HG02885 (cell line): ENCODE data around the gene TAS1R3.
"Not testable (repeated sequence)": the region's sequence is repeated elsewhere in the genome, so short reads cannot be mapped to it uniquely, and the experiment has no call there.

Experiments used
- ATAC-seq: cut with Tn5 transposase; IDR thresholded peaks from one replicate; pipeline ENCODE4 v1.9.1; 2021; ENCODE audit warnings: mild to moderate bottlenecking; ENCODE audit not compliant: unreplicated experiment, poor library complexity

TAS1R3 gene

DNA sequence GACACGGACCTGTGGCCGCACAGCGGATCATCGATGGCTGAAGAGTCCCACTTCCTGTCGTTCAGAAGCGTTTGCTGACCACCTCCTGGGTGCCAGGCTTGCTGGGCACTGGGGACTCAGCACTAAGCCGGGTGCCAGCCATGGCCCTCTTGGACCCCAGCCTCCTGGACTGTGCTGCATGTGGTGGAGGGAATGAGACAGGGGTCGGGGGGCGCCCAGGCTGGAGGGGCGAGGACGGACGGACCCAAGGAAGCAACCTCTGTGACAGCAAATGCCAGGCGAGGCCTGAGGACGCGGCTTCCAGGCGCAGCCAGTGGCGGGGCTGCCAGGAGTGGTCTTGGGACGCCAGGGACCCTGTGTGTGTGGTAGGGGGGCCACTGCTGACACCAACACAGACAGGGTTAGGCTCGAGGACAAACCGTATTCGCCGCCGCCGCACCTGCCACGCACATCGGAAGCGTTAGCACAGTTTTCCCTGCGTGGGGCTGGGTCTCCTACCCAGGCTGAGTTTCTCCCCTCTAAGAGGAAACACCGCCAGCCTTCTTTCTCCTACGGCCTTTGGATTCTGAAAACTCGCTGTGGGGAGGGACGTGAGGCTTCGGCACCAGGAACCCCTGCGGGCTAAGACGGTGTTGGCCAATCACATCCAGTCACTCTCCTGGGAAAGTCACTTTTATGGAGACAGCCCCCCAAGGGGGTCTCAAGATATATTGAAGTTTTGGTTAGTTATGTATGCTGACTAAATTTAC lies 30.3 kb downstream of the TAS1R3 start:
- no peak for ATAC-seq

DNA sequence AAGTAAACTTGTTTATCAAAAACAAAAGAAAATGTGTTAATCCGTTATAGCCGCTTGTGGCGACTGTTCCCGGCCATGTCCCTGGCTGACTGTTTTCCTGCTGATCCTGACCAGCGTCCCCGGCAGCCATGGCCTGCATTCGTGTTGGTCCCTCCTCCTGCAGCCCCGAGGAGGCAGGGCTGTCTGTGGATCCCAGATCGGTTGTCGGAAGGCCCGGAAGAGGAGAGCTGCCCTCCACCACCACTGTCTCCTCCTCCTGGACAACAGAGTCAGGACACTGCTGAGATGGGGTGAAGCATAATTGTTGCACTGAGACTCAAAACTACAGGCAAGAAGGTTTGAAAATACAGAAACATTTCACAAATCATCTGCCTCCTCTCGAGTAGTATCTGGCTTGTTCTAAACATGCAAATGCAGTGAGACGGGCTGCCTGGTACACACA lies 30.9 kb downstream of the TAS1R3 start:
- no peak for ATAC-seq

DNA sequence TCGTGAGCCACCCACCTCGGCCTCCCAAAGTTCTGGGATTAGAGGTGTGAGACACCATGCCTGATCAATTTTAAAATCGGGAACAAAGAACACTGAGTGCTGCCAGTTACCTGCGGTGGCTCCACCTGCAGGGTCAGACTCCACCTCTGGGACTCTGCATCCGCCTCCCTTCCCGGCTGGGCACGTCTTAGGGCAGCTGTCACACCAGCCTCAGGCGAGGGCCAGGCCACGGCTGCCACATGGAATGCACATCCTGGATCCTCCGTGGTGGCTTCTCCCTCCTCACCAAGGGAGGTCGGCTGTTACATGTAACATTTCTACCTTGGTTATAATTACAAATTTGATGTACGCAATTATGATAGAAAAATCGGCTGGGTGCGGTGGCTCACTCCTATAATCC lies 33.2 kb downstream of the TAS1R3 start:
- no peak for ATAC-seq

DNA sequence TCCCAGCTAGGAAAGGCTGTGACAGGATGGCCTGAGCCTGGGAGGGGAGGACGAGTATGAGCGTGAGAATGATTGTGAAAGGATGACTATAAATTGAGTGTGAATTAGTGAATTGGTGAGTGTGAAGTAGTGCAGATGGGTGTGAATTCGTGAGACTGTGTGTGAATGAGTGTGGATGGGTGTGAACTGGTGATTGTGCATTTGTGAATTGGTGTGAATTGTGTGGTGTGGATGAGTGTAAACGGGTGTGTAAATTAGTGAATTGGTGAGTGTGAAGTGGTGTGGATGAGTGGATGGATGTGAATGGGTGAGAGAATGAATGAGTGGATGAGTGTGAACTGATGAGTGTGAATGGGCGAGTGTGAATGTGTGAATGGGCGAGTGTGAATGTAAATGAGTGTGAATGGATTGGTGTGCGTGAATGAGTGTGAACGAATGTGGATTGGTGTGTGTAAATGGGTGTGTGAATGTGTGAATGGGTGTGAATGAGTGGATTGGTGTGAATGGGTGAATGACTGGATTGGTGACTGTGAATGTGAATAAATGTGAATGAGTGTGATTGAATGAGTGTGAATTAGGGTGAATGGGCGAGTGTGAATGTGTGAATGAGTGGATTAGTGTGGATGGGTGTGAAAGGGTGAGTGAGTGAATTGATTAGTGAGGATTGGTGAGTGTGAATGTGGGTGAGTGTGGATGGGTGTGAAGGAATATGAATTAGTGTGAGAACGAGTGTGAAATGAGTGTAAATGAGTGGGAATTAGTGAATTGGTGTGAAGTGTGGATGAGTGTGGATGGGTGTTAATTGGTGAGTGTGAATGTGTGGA lies 35.0 kb downstream of the TAS1R3 start:
- ATAC-seq: no peak

DNA sequence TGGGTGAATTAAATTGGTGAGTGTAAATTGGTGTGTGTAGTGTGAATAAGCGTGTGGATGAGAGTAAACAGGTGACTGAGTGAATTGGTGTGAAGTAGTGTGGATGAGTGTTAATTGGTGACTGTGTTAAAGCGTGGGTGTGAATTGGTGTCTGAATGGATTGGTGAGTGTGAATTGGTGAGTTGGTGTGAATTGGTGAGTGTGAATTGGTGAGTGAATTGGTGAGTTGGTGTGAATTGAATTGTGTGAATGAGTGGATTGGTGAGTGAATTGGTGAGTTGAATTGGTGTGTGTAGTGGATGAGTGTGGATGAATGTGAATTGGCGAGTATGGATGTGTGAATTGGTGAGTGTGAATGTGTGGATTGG lies 35.6 kb downstream of the TAS1R3 start:
- no peak for ATAC-seq

DNA sequence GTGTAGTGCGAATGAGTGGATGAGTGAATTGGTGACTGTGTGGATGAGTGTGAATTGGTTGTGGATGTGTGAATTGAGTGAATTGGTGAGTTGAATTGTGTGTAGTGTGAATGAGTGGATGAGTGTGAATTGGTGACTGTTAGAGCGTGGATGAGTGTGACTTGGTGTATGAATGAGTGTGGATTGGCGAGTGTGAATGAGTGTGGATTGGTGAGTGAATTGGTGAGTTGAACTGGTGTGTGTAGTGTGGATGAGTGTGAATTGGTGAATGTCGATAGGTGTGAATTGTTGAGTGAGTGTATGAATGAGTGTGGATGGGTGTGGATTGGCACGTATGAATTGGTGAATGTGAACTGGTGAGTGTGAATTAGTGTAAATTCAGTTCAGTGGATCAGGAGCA lies 36.2 kb downstream of the TAS1R3 start:
- no peak for ATAC-seq

DNA sequence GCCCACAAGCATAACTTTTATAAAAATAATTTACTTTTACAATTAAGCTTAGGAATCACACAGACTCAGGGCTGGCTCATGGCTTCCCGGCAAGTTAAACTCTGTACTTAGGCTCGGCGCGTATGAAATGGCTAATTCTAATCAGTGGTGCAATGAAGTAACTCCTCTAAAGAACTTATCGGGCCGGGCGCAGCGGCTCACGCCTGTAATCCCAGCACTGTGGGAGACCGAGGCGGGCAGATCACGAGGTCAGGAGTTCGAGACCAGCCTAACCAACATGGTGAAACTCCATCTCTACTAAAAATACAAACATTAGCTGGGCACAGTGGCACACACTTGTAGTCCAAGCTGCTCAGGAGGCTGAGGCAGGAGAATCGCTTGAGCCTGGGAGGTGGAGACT lies 39.0 kb downstream of the TAS1R3 start:
- not testable (repeated sequence) for ATAC-seq

DNA sequence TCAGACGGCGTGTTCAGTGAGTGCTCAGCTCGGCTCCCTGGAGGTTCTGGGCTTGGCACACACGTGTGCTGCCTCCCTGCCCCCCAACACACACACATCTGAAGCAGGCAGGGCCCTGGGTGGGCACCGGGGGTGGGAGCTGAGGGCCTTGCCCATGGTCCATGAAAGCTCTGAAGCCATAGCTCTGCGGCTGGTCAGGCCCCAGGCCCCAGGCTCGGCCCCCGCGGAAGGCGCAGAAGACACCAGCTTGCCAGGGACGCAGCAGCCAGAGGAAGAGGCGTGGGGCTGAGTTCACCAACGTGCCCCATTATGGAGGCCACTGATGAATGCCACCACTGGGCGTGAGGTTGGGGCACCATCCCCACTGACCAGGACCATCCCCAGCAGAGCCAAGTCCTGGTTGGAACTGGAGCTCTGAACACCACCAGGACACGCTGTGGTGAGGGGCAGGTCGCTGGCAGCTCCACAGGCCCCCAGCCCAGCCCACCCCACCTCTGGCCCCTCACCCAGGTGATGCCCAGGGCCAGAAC lies 39.8 kb downstream of the TAS1R3 start:
- ATAC-seq: no peak

DNA sequence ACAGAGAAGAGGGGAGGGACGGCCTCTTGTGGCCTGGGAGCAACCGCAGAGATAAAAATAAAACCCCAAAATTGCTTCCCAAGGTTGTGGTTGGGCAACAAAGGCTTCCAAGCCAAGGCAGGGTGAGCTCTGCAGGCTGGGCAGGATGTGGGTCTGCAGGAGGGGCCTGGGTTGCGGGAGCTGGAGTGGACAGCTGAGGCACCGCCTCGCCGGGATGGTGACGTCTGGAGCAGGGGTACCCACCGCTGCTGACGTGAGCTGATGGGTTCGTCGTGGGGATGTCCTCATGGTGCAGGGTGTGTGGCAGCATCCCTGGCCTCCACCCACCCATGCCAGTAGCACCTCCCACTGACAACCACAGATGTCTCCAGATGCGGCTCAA lies 40.3 kb downstream of the TAS1R3 start:
- ATAC-seq: no peak

DNA sequence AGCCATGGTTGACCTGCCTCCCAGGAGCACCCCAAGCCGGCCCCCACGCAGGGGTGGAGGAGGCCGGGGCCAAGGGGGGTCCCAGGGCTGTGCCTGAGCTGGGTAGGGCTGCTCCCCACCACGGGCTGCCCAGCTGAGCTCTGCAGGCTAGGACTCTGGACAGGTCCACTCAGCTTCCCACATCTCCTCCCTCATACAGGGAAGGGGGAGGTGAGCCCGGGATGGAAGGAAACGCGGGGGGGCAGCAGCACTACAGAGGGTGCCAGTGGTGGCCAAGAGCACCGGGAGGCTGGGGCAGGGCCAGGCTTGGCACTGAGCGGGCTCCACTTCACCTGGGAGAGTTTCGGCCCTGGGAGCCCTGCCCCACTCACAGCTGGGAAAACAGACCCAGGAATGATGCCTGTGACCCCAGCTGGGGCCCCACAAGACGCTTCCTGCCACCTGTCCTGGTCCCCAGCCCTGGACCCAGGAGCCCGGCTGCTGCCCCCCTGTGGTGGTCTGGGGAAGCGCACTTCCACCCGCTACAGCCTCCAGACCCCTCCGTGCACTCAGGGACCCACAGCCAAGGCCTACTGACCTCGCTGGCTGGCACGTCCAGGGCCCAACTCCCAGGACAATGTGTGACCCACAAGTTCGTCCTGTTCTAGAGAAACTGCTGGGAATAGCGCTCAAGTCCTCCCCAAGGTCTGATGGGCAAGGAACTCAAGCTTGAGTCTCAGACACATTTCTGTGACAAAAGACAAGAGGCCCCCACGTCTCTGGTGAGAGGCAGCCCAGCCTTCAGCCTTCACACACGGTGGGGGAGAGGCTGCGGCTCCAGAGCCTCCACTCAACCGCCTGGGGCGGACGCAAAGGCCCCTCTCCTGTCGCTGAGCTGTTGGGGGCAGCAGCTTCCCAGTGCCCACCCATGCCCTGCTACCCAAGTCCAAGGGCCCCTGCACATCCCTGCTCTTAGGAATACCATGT lies 40.9 kb downstream of the TAS1R3 start:
- ATAC-seq: no peak

DNA sequence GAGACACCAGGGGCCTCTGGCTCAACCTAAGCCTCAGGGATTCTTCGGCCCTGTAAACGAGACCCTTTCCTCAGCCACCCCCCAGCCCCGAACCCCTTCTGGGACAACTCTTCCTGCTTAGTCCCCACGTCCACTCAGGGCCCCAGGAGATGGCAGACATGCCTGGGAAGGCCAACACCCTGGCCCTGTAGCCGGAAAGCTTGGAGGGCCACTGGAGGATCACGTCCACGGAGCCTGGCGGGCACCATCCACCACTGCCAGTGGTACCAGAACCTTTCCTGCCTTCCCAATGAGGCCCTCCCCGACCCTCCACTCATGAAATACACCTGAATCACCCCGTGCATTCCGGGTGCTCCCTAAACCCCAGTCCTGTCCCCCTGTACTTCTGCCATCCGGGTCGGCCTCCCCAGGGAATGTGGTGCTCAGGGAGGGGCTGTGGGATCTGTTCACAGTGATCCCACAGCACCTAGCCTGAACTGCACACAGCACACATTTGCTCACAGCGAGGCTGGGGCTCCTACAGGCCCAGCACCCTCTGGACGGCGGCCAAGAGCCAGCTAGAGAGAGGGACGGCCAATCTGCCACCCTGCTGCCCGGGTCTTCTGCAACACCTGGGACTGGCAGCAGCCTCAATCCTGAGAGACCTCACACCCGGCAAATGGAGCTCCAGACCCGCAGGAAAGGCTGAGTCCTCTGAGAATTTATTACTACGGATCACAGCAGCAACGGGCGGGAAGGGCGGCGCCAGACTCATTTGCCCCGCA lies 42.2 kb downstream of the TAS1R3 start:
- ATAC-seq: no peak

DNA sequence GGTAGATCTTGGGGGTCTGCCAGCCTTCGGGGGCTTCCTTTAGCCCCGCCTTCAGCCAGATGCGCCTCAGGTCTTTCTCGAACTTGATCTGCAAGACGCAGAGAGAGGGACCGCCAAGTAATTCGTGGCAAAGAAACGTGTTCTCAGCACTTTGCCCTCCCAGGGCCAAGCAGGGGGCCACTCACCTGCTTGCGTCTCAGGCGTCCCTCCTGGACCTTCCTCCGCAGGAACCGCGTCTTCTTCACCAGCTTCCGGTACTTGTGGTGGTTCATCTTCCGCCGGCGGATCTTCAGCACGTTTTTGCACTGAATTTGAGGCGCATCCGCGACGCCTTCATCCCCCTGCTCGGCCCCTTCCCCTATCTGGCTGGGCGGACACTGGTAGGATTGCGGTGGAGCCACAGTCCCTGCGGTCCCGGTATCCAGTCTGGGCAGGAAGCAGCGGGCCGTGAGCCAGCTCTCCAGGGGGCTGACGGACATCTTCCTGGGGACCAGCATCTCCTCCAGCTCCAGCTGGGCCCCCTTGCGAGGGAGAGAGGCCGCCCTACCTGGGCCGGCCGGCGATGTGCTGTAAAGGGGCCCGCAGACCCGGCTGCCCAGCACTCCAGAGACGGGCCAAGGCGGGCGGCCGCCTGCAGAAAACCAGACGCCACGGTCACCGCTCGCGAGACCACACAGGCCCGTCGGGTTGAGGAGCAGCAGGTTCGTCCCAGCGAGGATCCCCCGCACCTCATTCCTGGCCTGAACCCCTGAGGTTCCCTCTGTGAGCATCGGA lies 42.9 kb downstream of the TAS1R3 start:
- ATAC-seq: no peak

DNA sequence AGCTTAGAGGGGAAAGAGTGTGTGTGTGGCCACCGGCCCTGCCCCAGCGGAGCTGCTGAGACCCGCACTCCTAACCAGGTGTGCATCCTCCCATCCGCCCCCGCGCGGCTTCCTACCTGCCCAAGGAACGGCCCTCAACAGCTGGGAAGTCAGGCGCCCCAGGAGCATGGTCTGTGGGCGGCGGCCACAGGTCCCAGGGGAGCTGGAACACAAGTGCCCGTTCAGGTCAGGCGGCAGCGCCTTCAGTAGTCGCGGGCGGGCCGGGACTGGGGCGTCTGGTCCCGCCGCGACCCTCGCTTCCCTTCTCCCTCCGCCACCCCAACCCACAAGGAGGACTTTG lies 43.5 kb downstream of the TAS1R3 start:
- ATAC-seq: peak; percentile 2

DNA sequence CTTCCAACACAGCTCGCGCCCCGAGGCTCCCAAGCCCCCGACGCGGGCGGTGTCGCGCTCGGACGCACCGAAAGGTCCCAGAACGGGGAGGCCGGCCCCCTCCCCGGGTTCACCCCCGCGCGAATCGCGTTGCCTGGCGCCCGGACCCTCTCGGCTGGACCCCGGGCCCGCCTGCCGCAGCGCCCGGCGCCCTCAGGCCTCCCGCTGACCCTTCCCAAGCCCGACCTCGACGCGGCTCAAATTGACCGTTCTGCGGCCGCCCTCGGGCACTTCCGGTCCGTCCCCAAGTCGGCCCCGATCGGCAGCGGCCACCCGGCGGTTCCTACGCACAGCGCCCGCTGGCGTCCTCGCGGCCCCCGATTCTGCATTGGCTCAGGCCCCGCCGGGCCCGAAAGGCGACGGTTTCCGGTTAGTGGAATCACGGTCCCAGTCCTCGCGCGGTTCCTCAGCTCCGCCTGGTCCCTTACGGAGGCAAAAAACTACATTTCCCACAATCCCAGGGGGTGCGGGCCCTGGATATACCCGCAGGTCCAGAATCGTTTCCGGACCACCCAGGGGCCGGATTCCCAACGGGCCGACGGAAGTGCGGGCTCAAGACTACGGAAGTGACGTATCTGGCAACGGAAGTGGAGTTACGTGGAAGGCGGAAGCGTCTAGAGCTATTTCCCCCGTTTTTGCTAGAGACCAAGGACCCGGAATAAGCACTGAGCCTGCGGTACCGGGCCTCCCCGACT lies 44.0 kb downstream of the TAS1R3 start, which contains the start of gene AURKAIP1:
AURKAIP1 (minus strand) TSS at position 279 of the 734 bp plus-strand sequence. CDS start 451 bp downstream, outside the sequence.
- peak; percentile 86 for ATAC-seq

DNA sequence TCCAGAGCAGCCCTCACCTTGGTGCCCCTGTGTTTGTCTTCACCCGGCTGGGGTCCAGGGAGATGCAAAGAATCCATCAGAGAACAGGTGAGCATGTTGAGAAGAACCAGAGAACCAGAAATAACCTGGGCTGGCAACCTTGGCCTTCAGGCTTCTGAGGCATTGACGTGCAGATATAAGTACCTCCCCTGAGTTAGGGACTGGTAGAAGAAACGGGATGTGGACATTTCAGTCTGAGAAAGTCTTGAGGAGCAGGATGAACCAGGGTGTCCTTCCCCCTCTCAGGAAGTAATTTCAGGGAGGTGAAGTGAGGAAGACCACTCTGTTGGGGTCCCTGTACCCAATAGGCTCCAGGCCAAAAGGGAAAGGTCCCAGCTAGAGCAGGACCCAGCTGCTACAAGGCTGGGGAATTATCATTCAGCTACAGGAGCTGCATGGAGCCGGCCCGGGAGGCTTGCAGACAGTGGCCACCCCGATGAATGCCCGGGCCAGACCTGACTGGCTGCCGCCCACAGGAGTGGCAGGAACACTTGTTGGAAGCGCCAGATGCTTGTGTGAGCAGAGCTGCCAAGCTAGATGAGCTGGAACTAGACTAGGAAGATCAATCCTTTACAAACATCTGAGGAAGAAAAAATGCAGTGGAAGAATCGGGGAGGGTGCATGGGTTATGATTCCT lies 45.6 kb downstream of the TAS1R3 start:
- no peak for ATAC-seq

DNA sequence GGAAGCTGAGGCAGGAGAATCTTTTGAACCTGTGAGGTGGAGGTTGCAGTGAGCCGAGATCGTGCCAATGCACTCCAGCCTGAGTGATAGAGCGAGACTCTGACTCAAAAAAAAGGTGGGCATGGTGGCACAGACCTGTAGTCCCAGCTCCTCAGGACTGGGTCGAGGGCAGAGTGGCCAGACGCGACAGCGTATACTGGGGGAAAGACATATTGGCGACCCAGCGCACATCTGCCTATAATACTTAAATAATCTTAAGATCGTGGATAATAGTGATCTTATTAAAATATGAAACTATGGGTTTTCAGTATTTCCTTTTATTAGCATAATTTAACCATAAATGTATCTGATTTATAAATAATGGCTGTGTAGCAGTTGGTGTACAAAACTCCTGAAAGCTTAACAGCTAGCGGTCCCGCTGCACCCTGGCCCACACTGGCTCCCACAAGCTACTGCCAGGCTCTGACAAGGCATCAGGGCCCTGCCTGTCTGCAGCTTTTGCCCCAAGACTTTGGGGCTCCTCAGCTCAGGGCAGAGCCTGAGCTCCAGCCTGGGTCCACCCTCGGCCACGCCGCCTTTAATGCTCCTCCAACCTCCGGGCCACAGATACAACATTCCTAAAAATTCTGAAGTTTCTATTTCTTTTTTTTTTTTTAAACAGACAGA lies 46.6 kb downstream of the TAS1R3 start:
- ATAC-seq: no peak

DNA sequence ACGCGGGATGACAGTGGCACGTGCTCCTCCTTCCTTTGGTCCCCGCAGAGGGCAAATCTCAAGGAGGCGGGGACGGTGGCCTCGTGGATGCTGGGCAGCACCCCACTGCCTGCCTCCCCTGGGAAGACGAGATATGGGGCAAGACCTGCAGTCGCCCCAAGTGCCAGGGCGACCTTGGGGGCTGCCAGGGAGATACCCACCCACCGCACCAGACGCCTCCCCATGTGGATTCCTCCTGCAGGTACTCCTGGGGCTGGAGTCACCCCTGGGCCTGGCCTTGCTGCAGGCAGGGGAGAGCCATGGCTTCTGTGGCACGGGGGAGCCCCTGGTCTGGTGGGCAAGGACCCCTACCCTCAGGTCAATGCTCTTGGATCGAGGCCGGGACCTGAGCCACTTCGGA lies 49.8 kb downstream of the TAS1R3 start:
- no peak for ATAC-seq
